CD4-positive, alpha-beta T cell treated with Interleukin-17A for 4 hours (primary cell): ENCODE measurements around the gene HDAC4.

Experiments
- DNase-seq: peaks from one replicate; pipeline ENCODE4 v3.0.0-alpha.2; 2020; ENCODE audit warnings: mixed read lengths

Gene HDAC4

GRCh38 chr2:239425631-239426030 lies 24.8 kb upstream of the HDAC4 start:
- no peak for DNase-seq

GRCh38 chr2:239424337-239425045 lies 23.7 kb upstream of the HDAC4 start:
- no peak for DNase-seq

- no peak for DNase-seq
These were observed 22.7 kb upstream of the HDAC4 start for GRCh38 chr2:239423551-239423950.

GRCh38 chr2:239421851-239422250 lies 21.0 kb upstream of the HDAC4 start:
- DNase-seq = no peak

- DNase-seq = no peak
These were observed 19.3 kb upstream of the HDAC4 start for GRCh38 chr2:239420082-239420481.

GRCh38 chr2:239418918-239419317 lies 18.1 kb upstream of the HDAC4 start:
- DNase-seq = no peak

- DNase-seq = no peak
These were observed 12.2 kb upstream of the HDAC4 start for GRCh38 chr2:239412905-239413603.

GRCh38 chr2:239411549-239412319 lies 10.9 kb upstream of the HDAC4 start:
- DNase-seq = no peak

- DNase-seq = no peak
These were observed 10.3 kb upstream of the HDAC4 start for GRCh38 chr2:239411117-239411516.

- DNase-seq = no peak
These were observed 9.2 kb upstream of the HDAC4 start for GRCh38 chr2:239409976-239410375.

- no peak for DNase-seq
These were observed 6.3 kb upstream of the HDAC4 start for GRCh38 chr2:239407112-239407511.

- no peak for DNase-seq
These were observed 5.6 kb upstream of the HDAC4 start for GRCh38 chr2:239406316-239406995.

- DNase-seq = no peak
These were observed 4.3 kb upstream of the HDAC4 start for GRCh38 chr2:239405071-239405470.

GRCh38 chr2:239402666-239403065 lies 1.8 kb upstream of the HDAC4 start:
- no peak for DNase-seq

- no peak for DNase-seq
These were observed 1.0 kb upstream of the HDAC4 start for GRCh38 chr2:239401881-239402233.

GRCh38 chr2:239401067-239401880 lies 454 bp upstream of the HDAC4 start:
- DNase-seq = peak; percentile 100

- peak; percentile 36 for DNase-seq
These were observed 762 bp downstream of the HDAC4 start for GRCh38 chr2:239399921-239400595.

- peak; percentile 54 for DNase-seq
These were observed 1.3 kb downstream of the HDAC4 start for GRCh38 chr2:239399433-239399920.

- DNase-seq = no peak
These were observed 2.3 kb downstream of the HDAC4 start for GRCh38 chr2:239398521-239398921.

GRCh38 chr2:239397931-239398471 lies 2.8 kb downstream of the HDAC4 start:
- DNase-seq = no peak
